ENCODE results near the gene SPRYD3.

DNA sequence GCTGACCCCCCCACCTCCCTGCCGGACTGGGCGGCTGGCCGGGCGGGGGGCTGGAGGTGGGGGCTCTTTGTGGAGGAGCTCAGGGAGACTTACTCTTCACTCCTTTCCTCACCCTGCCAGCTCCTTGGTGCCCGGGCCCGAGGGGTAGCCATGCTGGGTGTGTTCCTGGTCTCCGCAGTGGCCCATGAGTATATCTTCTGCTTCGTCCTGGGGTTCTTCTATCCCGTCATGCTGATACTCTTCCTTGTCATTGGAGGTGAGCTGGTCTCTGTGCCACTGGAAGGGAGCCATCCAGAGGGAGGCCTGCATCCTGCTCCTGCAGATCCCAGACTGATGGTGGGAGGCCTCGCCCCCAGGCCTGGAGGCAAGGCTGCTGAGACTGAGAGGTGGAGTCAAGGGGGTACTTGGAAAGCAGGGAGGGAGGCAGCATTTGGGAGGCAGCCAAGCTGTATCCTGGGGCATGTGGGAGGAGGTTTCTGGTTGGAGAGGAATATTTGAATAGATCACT is 43.8 kb upstream of the SPRYD3 start:
- TF ChIP-seq POLR2A (IDR thresholded peaks at IDR 0.05) (no peak), POLR2AphosphoS5 (IDR thresholded peaks at IDR 0.05) (no peak)
- TF ChIP-seq, protein P1, sequence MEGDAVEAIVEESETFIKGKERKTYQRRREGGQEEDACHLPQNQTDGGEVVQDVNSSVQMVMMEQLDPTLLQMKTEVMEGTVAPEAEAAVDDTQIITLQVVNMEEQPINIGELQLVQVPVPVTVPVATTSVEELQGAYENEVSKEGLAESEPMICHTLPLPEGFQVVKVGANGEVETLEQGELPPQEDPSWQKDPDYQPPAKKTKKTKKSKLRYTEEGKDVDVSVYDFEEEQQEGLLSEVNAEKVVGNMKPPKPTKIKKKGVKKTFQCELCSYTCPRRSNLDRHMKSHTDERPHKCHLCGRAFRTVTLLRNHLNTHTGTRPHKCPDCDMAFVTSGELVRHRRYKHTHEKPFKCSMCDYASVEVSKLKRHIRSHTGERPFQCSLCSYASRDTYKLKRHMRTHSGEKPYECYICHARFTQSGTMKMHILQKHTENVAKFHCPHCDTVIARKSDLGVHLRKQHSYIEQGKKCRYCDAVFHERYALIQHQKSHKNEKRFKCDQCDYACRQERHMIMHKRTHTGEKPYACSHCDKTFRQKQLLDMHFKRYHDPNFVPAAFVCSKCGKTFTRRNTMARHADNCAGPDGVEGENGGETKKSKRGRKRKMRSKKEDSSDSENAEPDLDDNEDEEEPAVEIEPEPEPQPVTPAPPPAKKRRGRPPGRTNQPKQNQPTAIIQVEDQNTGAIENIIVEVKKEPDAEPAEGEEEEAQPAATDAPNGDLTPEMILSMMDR (IDR thresholded peaks at IDR 0.05), result no peak
